EH (cell line): Measurements from ENCODE around the gene HEPHL1.
"Not testable (repeated sequence)": the region's sequence is repeated elsewhere in the genome, so short reads cannot be mapped to it uniquely, and the experiment has no call there.

ENCODE experiments used
- DNase-seq: peaks from one replicate; pipeline ENCODE4 v3.0.0-alpha.2; 2015; ENCODE audit warnings: low read depth

HEPHL1 gene, protein sequence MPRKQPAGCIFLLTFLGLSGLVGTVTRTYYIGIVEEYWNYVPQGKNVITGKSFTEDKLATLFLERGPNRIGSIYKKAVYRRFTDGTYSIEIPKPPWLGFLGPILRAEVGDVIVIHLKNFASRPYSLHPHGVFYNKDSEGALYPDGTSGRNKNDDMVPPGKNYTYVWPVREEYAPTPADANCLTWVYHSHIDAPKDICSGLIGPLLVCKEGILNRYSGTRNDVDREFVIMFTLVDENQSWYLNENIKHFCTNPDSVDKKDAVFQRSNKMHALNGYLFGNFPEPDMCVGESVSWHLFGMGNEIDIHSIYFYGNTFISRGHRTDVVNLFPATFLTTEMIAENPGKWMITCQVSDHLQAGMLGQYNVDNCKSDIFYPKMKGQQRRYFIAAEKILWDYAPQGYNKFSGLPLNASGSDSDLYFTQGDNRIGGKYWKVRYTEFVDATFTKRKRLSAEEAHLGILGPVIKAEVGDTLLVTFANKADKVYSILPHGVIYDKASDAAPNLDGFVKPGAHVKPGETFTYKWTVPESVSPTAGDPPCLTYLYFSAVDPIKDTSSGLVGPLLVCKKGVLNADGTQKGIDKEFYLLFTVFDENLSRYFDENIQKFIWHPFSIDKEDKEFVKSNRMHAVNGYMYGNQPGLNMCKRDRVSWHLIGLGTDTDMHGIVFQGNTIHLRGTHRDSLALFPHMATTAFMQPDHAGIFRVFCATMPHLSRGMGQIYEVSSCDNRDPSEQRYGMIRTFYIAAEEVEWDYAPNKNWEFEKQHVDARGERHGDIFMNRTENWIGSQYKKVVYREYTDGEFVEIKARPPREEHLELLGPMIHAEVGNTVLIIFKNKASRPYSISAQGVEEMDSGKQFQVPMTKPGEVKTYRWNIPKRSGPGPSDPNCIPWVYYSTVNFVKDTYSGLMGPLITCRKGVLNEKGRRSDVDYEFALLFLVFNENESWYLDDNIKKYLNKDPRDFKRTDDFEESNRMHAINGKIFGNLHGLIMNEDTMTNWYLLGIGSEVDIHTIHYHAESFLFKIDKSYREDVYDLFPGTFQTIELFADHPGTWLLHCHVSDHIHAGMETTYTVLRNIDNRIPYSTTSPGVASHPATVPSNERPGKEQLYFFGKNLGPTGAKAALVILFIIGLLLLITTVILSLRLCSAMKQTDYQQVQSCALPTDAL

DNA sequence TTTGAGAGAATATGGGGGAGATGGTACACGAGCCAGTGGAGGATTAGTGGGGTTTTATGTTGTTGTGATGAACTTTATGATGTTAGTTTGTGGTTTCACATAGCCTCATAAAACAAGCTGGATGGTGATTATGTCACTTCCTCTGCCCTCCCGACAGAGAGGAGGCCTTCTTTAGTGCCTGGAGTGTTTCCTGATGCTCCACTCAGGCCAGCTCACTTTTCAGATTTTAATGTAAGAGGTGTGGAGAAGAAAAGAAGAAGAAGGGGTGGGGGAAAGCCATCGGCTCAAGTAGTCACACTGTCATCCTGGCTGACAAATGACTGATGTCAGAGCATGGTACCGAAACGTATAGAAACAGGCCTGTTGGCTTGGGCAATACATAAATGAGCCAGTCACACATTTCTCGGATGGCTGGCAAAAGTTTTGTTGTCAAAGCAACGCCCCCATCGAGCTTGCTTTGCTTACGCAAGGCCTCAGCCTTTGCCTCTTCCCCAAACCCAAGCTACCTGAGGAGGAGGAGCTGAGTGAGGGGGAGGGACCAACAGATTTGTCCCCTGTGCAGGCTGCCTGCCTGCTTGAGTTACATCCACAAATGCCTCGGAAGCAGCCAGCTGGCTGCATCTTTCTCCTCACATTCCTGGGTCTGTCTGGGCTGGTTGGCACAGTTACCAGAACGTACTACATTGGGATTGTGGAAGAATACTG, at the start of gene HEPHL1:
Gene HEPHL1 (plus strand): TSS at position 578 of the 705 bp plus-strand sequence. CDS start 15 bp downstream, at position 593.
- DNase-seq, result peak; percentile 42

GRCh38 chr11:93972790-93973189, 48.4 kb upstream of the HEPHL1 start:
- no peak for DNase-seq

DNA sequence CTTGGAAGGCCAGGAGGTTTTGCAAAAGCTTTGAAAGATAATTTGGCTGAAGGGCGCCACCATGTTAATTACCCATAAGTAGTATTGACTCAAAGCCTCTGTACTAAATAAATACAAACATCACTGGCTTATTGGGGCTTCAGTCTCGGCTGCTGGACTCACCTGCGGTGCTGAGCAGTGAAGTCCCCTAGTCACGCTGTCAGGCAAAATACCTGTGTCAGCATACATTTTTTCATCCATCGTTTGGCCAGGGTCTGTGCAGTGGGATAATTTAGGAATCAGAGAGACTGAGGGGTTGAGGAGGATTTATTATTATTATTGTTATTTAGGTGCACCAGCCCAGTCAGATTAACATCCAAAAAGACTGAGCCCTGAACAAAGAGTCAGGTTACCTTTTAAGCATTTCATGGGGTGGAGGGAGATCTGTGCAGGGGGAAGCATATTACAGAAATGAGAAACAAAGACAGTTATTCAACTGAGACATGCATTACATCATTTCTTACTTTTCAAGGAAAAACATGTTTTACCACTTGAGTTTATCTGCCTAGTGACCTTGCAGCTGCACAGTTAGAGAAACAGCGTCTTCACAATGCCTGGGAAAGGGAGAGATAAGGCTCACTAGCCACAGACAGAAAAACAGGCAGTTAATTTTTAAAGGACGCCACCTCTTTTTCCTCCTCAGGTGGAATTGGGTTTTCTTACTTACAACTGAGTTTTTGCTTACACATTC, 47.7 kb upstream of the HEPHL1 start:
- DNase-seq, result not testable (repeated sequence)

DNA sequence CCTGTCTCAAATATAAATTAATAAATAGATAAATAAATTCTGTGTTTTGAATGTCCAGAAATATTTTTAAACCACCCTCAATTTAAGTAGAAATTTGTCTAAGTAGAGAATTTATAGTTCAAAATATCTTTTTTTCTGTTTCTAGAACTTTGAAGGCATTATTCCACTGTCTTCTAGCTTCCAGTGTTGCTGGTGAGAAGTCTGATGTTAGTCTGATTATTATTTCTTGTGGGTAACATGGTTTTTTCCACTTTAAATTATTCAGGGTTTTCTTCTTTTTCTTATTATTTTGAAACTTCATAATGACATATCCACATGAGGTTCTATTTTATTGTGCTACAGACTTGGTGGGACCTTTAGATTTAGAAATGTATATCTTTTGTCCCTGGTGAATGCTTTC, 46.4 kb upstream of the HEPHL1 start:
- DNase-seq, result no peak

DNA sequence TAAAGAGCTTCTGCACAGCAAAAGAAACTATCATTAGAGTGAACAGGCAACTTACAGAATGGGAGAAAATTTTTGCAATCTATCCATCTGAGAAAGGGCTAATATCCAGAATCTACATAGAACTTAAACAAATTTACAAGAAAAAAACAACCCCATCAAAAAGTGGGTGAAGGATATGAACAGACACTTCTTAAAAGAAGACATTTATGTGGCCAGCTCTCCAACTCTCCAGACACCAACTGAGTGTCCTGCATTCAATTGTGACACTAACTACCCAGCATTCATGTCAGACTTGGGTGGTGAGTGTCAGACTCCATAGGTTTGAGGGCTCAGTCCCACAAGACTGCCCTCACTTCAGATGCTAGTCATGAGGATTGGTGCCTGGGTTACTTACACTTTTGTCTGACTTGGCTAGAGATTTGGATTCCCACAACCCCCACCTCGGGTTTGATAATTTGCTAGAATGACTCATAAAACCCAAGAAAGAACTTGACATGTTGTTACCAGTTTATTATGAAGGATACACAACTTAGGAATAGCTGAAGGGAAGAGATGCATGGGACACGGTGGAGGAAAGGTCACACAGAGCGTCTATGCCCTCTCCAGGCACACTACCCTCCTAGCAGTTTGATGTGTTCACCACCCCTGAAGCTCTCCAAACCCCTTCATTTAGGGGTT, 44.4 kb upstream of the HEPHL1 start:
- DNase-seq, result not testable (repeated sequence)

DNA sequence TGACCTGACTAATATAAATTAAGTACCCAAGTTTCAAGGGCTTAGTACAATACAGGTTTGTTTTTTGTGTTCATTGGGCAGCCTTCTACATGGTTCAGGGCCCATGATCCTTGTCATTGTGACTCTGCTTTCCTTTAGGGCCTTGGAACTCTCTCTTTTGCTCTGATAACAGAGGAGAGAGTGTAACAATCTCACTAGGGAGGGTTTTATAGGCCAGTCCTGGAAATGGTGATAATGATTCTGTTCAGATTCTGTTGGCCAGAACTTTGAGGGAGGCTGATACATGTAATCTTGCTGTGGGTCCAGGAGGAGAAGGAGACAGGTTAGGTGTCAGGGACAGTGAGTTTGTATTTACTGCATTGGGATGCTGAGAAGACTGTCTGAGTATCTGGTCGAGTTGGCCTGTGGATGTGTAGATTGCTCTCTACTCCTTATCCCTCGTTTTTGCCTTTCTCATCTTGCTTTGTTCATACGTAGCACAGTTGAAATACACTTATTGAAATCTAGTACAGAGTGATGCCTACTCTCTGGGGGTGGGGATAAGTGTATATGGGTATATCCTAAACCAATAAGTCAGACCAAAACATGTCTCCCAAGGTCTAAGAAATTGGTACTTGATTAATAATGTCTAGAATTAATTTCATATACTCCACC, 37.5 kb upstream of the HEPHL1 start:
- DNase-seq, result no peak

- no peak for DNase-seq
Measured at GRCh38 chr11:93984196-93984567, 37.0 kb upstream of the HEPHL1 start.

- no peak for DNase-seq
Measured at GRCh38 chr11:93984936-93985335, 36.2 kb upstream of the HEPHL1 start.

DNA sequence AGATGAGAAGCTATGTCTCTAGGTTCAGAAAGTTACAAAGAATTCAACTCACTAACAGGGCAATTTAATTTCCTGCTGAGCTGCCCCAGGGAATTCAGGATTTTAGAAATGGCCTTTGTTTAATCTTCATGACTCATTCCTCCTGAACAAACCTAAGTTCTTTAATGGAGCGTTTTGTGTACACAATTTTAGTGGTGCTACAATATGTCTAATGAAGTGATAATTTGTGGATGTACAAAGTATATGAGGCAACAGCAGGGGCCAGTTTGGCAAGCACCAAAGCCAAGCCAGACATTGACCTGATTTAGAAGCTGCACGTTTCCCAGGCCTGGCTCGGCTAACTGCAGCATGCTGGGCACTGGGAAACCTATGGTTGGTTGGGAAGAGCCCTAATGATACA, 34.4 kb upstream of the HEPHL1 start:
- DNase-seq, result peak; percentile 13

GRCh38 chr11:93988455-93988854, 32.7 kb upstream of the HEPHL1 start:
- DNase-seq, result no peak

GRCh38 chr11:93988912-93989311, 32.2 kb upstream of the HEPHL1 start:
- no peak for DNase-seq

DNA sequence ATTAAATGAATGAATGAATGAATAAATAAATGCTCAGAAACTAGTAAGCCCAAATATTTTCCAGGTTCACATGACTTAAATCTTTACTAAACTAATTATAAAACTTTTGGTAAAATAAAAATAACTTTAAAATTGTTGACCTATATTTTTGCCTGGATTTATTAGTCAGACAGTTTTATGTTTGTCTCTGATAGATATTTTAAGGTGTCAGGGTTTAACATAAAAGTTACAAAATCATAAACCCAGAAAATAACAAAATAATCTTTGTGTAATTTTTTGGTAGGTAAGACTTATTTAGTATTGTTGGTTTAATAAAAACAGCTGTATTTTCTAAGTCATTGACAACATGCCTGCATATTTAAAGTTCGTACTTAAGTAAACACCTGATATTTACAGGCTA, 27.4 kb upstream of the HEPHL1 start:
- no peak for DNase-seq

- no peak for DNase-seq
Measured at GRCh38 chr11:93997741-93998140, 23.4 kb upstream of the HEPHL1 start.

DNA sequence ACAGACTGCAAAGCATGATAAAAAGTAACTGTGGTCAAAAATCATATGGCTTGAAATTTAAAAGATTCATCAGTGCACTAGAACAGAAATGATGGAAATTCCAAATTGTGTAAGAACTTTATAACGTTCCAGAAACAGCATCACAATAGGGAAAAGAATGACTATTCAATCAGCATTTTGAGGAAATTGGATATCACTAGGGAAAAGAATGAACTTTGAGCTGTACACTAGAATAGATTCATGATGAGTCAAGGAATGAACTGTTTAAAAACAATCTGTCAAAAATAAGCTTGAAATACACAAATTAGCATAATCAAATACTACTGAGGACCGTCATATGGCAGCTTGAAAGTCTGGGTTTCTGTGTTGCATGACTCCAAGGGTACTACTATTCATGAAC, 20.5 kb upstream of the HEPHL1 start:
- no peak for DNase-seq

- peak; percentile 3 for DNase-seq
Measured at GRCh38 chr11:94002226-94002625, 18.9 kb upstream of the HEPHL1 start.

GRCh38 chr11:94007426-94007825, 13.7 kb upstream of the HEPHL1 start:
- no peak for DNase-seq

GRCh38 chr11:94007906-94008305, 13.2 kb upstream of the HEPHL1 start:
- DNase-seq, result no peak

DNA sequence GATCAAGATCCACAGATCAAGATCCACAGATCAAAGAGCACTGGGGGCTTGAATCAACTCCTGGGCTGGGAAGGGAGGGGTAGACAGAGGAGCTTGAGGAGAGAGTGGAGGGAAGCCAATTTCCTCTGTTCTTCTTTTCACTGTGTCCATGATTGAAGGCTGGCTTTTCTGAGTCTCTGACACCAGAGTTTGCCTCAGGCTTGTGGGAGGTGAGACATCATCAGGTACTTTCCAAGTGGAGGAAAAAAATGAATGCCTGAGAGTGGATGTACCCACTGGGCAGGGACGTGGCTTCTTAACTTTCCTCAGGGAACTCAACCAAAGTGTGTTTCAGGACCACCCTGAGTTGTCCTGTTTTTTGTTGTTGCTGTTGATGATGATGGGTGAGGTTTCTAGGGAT, 11.0 kb upstream of the HEPHL1 start:
- no peak for DNase-seq

- no peak for DNase-seq
Measured at GRCh38 chr11:94011478-94011877, 9.7 kb upstream of the HEPHL1 start.

DNA sequence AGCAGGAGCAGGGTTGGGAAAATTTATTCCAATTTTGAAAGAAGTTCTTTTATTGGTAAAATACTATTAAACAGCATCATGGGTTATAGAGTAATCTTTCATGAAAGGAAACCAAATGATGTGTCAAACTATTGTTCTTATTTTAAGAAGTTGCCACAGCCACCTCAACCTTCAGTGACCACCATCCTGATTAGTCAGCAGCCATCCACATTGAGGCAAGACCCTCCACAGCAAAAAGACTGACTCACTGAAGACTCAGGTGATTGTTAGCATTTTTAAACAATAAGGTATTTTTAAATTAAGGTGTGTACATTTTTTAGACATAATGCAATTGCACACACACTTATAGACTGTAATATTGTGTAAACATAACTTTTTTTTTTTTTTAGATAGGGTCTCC, 3.7 kb upstream of the HEPHL1 start:
- DNase-seq, result no peak
